ENCODE data around the gene RFX1.

Gene RFX1

DNA sequence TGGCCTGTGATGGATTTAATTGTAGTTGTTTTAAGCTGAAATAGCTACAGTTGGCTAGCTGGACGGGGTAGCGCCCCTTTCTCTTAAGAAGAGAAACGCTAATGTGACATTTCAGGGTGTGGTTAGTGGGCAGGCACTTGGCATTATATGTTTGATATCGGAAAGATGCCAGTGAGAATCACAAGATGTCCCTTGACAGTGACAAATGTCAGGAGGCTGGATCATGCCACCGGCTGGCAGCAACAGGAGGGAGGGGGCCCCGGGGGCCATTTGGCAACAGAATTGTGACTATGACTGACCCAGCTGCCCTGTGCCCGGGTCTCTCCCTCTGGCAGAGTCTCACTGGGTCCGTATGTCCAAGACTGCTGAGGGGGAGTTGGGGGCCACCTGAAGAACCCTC is 49.1 kb downstream of the RFX1 start:
- TF ChIP-seq, protein P1, sequence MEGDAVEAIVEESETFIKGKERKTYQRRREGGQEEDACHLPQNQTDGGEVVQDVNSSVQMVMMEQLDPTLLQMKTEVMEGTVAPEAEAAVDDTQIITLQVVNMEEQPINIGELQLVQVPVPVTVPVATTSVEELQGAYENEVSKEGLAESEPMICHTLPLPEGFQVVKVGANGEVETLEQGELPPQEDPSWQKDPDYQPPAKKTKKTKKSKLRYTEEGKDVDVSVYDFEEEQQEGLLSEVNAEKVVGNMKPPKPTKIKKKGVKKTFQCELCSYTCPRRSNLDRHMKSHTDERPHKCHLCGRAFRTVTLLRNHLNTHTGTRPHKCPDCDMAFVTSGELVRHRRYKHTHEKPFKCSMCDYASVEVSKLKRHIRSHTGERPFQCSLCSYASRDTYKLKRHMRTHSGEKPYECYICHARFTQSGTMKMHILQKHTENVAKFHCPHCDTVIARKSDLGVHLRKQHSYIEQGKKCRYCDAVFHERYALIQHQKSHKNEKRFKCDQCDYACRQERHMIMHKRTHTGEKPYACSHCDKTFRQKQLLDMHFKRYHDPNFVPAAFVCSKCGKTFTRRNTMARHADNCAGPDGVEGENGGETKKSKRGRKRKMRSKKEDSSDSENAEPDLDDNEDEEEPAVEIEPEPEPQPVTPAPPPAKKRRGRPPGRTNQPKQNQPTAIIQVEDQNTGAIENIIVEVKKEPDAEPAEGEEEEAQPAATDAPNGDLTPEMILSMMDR (IDR thresholded peaks at IDR 0.05; ENCODE audit: low read depth, low read length) = no peak
- in situ Hi-C loops (cut with HindIII; ENCODE audit: low sequenced_read_pairs) = no loop called here

DNA sequence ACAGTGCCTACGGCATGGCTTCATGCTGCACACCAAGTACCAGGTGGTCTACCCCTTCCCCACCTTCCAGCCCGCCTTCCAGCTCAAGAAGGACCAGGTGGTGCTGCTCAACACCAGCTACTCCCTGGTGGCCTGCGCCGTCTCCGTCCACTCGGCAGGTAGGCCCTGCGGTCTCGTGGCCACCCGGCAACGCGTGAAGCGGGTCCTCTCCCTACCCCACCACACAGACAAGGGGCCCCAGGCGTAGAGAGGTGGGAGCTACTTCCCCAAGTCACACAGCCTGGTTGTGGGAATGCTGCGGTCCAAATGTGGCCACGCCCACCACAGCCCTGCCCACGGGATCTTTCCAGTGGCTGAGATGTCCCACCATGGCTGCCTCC is 49.8 kb downstream of the RFX1 start:
- in situ Hi-C loops (cut with HindIII; ENCODE audit: low sequenced_read_pairs) = no loop called here
- TF ChIP-seq, protein P1 (IDR thresholded peaks at IDR 0.05; ENCODE audit: low read depth, low read length) = no peak
- no peak for DNase-seq (ENCODE audit: low read depth, low spot score)
- H3K4me3 ChIP-seq (ENCODE audit: low read depth, low read length) = no peak overlapping the region

More for the DNA sequence above, 49.1 kb downstream of the RFX1 start:
- H3K4me3 ChIP-seq (ENCODE audit: low read depth, low read length) = no peak overlapping the region
- DNase-seq (ENCODE audit: low read depth, low spot score) = no peak

DNA sequence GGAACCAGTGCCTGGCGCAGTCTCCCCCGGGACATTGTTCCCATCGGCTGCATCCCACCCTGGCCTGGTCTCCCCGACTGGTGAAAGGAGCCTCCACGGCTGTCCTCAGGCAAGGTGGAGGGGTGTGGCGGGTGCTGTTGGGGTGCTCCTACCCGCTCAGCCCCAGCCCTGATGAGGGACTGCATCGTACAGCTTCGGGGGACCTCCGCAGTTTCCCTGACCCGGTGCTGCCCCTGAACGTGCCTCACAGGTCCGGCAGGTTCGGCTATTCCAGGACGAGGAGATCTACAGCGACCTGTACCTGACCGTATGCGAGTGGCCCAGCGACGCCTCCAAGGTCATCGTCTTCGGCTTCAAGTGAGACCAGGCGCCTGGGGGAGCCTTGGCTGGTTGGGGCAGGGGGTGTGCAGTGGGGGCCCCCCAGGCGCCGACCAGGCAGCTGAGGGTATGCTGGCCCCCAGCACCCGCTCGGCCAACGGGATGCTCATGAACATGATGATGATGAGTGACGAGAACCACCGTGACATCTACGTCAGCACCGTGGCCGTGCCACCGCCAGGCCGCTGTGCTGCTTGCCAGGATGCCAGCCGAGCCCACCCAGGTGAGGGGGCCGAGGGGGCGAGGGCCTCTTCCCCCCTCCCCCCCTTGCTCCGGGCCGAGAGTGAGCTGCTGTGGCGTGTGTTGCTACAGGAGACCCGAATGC is 50.3 kb downstream of the RFX1 start:
- in situ Hi-C loops (cut with HindIII; ENCODE audit: low sequenced_read_pairs) = no loop called here
- TF ChIP-seq, protein P1 (IDR thresholded peaks at IDR 0.05; ENCODE audit: low read depth, low read length) = no peak
- no peak for DNase-seq (ENCODE audit: low read depth, low spot score)
- no peak overlapping the region for H3K4me3 ChIP-seq (ENCODE audit: low read depth, low read length)

DNA sequence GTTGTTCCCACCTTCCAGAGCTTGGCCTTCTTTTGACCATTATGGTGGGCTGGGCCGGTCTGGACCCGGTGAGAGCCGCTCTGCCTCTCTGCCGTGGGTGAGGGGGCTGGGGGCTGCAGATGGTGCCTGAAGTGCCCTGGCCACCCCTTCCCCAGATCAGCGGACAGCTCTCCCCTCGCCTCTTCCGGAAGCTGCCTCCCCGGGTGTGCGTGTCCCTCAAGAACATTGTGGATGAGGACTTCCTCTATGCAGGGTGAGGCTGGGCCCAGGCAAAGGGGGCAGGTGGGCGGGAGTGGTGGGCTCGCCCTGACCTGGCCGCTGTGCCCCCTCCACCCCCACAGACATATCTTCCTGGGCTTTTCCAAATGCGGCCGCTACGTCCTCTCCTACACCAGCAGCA is 51.9 kb downstream of the RFX1 start:
- TF ChIP-seq, protein P1 (IDR thresholded peaks at IDR 0.05; ENCODE audit: low read depth, low read length) = no peak
- DNase-seq (ENCODE audit: low read depth, low spot score) = no peak
- H3K4me3 ChIP-seq (ENCODE audit: low read depth, low read length) = no peak overlapping the region
- in situ Hi-C loops (cut with HindIII; ENCODE audit: low sequenced_read_pairs) = no loop called here

DNA sequence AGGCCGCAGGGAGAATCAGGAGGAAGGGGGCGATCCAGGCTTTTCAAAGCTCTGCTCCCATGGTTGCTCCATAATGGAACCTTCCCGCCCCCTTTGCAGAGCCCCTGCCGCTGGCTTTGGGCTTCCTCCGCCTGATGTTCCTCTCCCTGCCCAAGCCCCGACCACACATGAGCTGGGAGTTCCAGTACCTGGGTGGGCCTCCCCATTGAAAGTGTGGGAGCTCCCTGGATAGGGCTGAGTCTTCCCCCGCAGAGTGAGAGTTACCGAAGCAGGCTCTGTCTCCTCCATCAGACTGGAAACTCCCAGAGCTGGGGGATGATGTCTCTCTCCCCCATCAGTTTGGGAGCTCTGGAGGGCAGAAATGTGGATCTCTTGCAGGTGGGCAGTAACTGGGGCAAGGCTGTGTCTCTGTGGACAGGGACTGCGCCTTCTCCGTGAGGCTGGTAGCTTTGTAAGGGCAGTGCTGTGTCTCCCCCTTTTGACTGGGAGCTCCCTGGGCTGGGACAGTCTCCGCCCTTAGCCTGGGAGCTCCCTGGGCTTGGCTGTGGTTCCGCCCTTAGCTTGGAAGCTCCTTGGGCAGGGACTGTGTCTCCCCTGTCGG is 53.1 kb downstream of the RFX1 start:
- TF ChIP-seq, protein P1 (IDR thresholded peaks at IDR 0.05; ENCODE audit: low read depth, low read length) = peak; percentile 14
- in situ Hi-C loops (cut with HindIII; ENCODE audit: low sequenced_read_pairs) = no loop called here

DNA sequence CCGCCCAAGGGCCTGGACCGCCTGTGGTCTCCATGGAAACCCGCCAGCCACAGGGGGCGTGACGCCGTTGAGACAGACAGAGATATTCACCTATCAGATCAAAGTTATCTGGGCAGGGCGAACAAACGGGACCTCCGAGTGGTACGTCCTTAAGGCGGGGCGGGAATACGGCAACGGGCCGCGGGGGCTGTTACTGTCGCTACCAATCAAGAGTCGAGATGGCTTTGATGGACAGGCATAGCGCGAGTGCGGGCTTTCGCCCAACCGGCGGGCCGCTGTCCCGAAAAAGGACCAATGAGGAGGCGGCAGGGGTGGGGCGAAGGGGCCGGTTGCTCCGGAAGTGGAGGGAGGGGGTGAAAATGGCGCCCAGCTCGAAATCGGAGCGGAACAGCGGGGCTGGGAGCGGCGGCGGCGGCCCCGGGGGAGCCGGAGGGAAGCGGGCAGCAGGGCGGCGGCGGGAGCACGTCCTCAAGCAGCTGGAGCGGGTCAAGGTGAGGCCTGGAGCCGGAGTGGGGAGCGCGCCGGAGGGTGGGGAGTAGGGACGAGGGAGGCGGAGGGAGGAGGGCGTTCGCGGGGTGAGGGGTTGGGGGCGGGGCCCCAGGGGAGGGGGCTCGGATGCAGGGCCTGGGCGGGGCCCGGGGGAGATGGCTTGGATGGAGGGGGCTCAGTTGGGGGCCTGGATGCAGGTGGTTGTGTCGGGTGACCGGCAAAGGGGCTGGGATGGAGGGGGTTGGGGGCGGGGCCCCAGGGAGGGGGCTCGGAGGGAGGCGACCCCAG is 53.8 kb downstream of the RFX1 start, which contains the start of gene DCAF15:
TSS of gene DCAF15 (plus strand) at position 356 of the 777 bp plus-strand sequence. CDS start at position 360, 4 bp downstream.
- TF ChIP-seq, protein P1 (IDR thresholded peaks at IDR 0.05; ENCODE audit: low read depth, low read length) = no peak
- H3K4me3 ChIP-seq (ENCODE audit: low read depth, low read length) = peak within 1 kb of the TSS; percentile 79
- peak; percentile 100 for DNase-seq (ENCODE audit: low read depth, low spot score)
- in situ Hi-C loops (cut with HindIII; ENCODE audit: low sequenced_read_pairs) = no loop called here

More for the DNA sequence above, 53.1 kb downstream of the RFX1 start:
- DNase-seq (ENCODE audit: low read depth, low spot score) = peak; percentile 46
- peak overlapping the region; percentile 79 for H3K4me3 ChIP-seq (ENCODE audit: low read depth, low read length)
